CD14-positive monocyte (primary cell): ENCODE measurements around the gene FBXL17. TPM values are rescaled to one million over a fixed set of nuclear protein-coding genes. Genes with fewer than 3 reads are reported as not detected.

Experiments
- DNase-seq, 3 donors: peaks; one replicate each; pipeline ENCODE4 v3.0.0-alpha.2; 2011 to 2022
- H2AFZ ChIP-seq: 2 replicates; pipeline ENCODE4 v1.6.0; 2012; ENCODE audit warnings: mild to moderate bottlenecking, low read depth, low read length, inconsistent platforms; ENCODE audit not compliant: insufficient read depth, poor library complexity, severe bottlenecking
- H3K27ac ChIP-seq, 2 donors: 1 replicate in 1 of 2; 2 replicates in 1 of 2; pipeline ENCODE4 v1.5.1; 2012 to 2013; ENCODE audit warnings: low read length in 2 of 2, control low read depth in 1 of 2, inconsistent platforms in 1 of 2, low read depth in 1 of 2, mild to moderate bottlenecking in 1 of 2
- H3K27me3 ChIP-seq, 2 donors: one replicate each; pipeline versions ENCODE4 v1.6.0 to v1.6.1; 2011 to 2013; ENCODE audit warnings: low read length in 2 of 2; ENCODE audit not compliant: control insufficient read depth in 2 of 2, insufficient read depth in 2 of 2
- H3K36me3 ChIP-seq, 2 donors: replicated peaks in 1 of 2; 1 replicate in 1 of 2; 2 replicates in 1 of 2; pipeline versions ENCODE4 v1.5.1 to v1.6.1; 2012 to 2013; ENCODE audit warnings: low read length in 2 of 2, control low read depth in 1 of 2, inconsistent platforms in 1 of 2, mild to moderate bottlenecking in 1 of 2; ENCODE audit not compliant: insufficient read depth in 2 of 2, control insufficient read depth in 1 of 2
- H3K4me1 ChIP-seq, 2 donors: 1 replicate in 1 of 2; 2 replicates in 1 of 2; pipeline versions ENCODE4 v1.5.1 to v1.6.1; 2012 to 2013; ENCODE audit warnings: low read length in 2 of 2, control low read depth in 1 of 2, inconsistent platforms in 1 of 2, mild to moderate bottlenecking in 1 of 2, moderate library complexity in 1 of 2; ENCODE audit not compliant: insufficient read depth in 2 of 2, control insufficient read depth in 1 of 2
- H3K4me2 ChIP-seq: replicated peaks from 2 replicates; pipeline ENCODE3; 2012; ENCODE audit warnings: low read length, moderate library complexity, mild to moderate bottlenecking; ENCODE audit not compliant: poor library complexity, severe bottlenecking; ENCODE audit errors: extremely low read depth
- H3K4me3 ChIP-seq, 3 experiments: fragments of 200-600 bp in 1 of 3; sonication (generic) in 1 of 3; replicated peaks in 1 of 3; 1 replicate in 2 of 3; 2 replicates in 1 of 3; pipeline ENCODE4 v1.5.1; 2011 to 2013; ENCODE audit warnings: low read length in 3 of 3, mild to moderate bottlenecking in 3 of 3, control low read depth in 2 of 3, low read depth in 2 of 3, inconsistent platforms in 1 of 3, moderate library complexity in 1 of 3
- H3K79me2 ChIP-seq: 2 replicates; pipeline ENCODE4 v1.6.0; 2012; ENCODE audit warnings: mild to moderate bottlenecking, control low read depth, inconsistent platforms, low read length, moderate library complexity; ENCODE audit not compliant: insufficient read depth
- H3K9ac ChIP-seq: 2 replicates; pipeline ENCODE4 v1.6.0; 2017; ENCODE audit warnings: low read length, mild to moderate bottlenecking; ENCODE audit not compliant: insufficient read depth, poor library complexity, severe bottlenecking
- H3K9me3 ChIP-seq, 2 donors: replicated peaks in 1 of 2; 1 replicate in 1 of 2; 2 replicates in 1 of 2; pipeline versions ENCODE4 v1.5.1 to v1.6.1; 2012 to 2013; ENCODE audit warnings: low read length in 2 of 2, control low read depth in 1 of 2; ENCODE audit not compliant: control insufficient read depth in 1 of 2, insufficient read depth in 1 of 2
- H4K20me1 ChIP-seq: 2 replicates; pipeline ENCODE4 v1.6.0; 2012; ENCODE audit warnings: mild to moderate bottlenecking, low read length, control low read depth, moderate library complexity; ENCODE audit not compliant: insufficient read depth
- H3K27ac Mint-ChIP-seq, 7 donors: one replicate each; pipeline ENCODE4 v1.8.0; 2020; ENCODE audit warnings: mild to moderate bottlenecking in 7 of 7, mixed read lengths in 7 of 7, moderate library complexity in 6 of 7, inconsistent platforms in 2 of 7
- H3K27me3 Mint-ChIP-seq, 3 donors: one replicate each; pipeline ENCODE4 v1.8.0; 2021 to 2022; ENCODE audit warnings: low read depth in 3 of 3, mild to moderate bottlenecking in 3 of 3, mixed read lengths in 3 of 3, moderate library complexity in 3 of 3, inconsistent platforms in 1 of 3
- H3K36me3 Mint-ChIP-seq, 2 donors: one replicate each; pipeline ENCODE4 v1.8.0; 2020; ENCODE audit warnings: mixed read lengths in 2 of 2, inconsistent platforms in 1 of 2, mild to moderate bottlenecking in 1 of 2
- H3K4me1 Mint-ChIP-seq: one replicate; pipeline ENCODE4 v1.8.0; 2020; ENCODE audit warnings: mild to moderate bottlenecking, mixed read lengths
- H3K4me3 Mint-ChIP-seq, 2 donors: one replicate each; pipeline ENCODE4 v1.8.0; 2020; ENCODE audit warnings: mild to moderate bottlenecking in 2 of 2, mixed read lengths in 2 of 2, moderate library complexity in 1 of 2
- H3K9me3 Mint-ChIP-seq, 7 donors: one replicate each; pipeline ENCODE4 v1.8.0; 2020 to 2022; ENCODE audit warnings: mixed read lengths in 7 of 7, mild to moderate bottlenecking in 6 of 7, moderate library complexity in 6 of 7, inconsistent platforms in 2 of 7
- CTCF ChIP-seq: fragments of 200-600 bp; IDR thresholded peaks from one replicate; pipeline ENCODE4 v1.8.0; 2022; ENCODE audit warnings: antibody characterized with exemption, mild to moderate bottlenecking
- WGBS: methylation state at CpG from one replicate; pipeline ENCODE4 v1.1.5; 2013; ENCODE audit warnings: missing lambda C conversion rate; ENCODE audit not compliant: insufficient coverage; 5-methylcytosine and 5-hydroxymethylcytosine counted together
- intact Hi-C, 2 donors: fragments of 100-400 bp; cut with micrococcal nuclease; formaldehyde crosslinking; loops; one replicate each; pipeline versions ENCODE4 v1.15.0 to v1.15.1; 2023
- polyA plus RNA-seq, 3 donors: library from polyadenylated mRNA; depleted of rRNA in 1 of 3; unstranded in 2 of 3; stranded (reverse) in 1 of 3; fragments of 300-500 nt in 2 of 3; fragments of >200 nt in 1 of 3; fragmentation: Illumina TruSeq in 2 of 3; gene quantifications; 1 replicate in 2 of 3; 2 replicates in 1 of 3; pipeline ENCODE4 v1.2.3, GENCODE V29; 2012 to 2021

FBXL17 gene
- polyA plus RNA-seq, 3 donors, result 1.5 to 6.6 (median 2.0) TPM

GRCh38 chr5:108238936-108239887 lies 142.7 kb downstream of the FBXL17 start:
- intact Hi-C loops, result no loop called here
- no peak overlapping the region for H3K4me2 ChIP-seq
- H3K4me1 Mint-ChIP-seq, result no peaks in the 10 kb centered on the region

GRCh38 chr5:108238461-108238860 lies 143.4 kb downstream of the FBXL17 start:
- intact Hi-C loops, result no loop called here
- no peak for DNase-seq
- Mint-ChIP-seq H3K4me3 (no peak overlapping the region), H3K27ac (no peak overlapping the region), H3K9me3 (peaks cover 0 to 13% (median 6%) of the 10 kb centered on the region in 7 donors), H3K36me3 (peaks cover 0 to 5% of the 10 kb centered on the region in 2 donors), H3K4me1 (no peaks in the 10 kb centered on the region), H3K27me3 (no peaks in the 10 kb centered on the region)
- no peak overlapping the region for H3K9ac ChIP-seq
- H3K4me3 ChIP-seq, result no peak overlapping the region
- no peaks in the 10 kb centered on the region for H3K79me2 ChIP-seq
- WGBS, result no CpG with 5 or more reads among the region's 4 CpGs
- H3K27ac ChIP-seq, result no peak overlapping the region
- no peaks in the 10 kb centered on the region for H3K36me3 ChIP-seq
- no peak for TF ChIP-seq CTCF
- H4K20me1 ChIP-seq, result no peaks in the 10 kb centered on the region
- no peaks in the 10 kb centered on the region for H3K4me1 ChIP-seq
- no peak overlapping the region for H3K4me2 ChIP-seq
- peaks cover 0 to 5% of the 10 kb centered on the region in 2 donors for H3K9me3 ChIP-seq
- H2AFZ ChIP-seq, result no peak overlapping the region
- H3K27me3 ChIP-seq, result no peaks in the 10 kb centered on the region

More at GRCh38 chr5:108238936-108239887, 142.7 kb downstream of the FBXL17 start:
- Mint-ChIP-seq H3K27ac (no peak overlapping the region), H3K4me3 (no peak overlapping the region), H3K9me3 (peaks cover 0 to 13% (median 6%) of the 10 kb centered on the region in 7 donors), H3K27me3 (no peaks in the 10 kb centered on the region), H3K36me3 (peaks cover 0 to 5% of the 10 kb centered on the region in 2 donors)
- WGBS, result 98% methylated on average over 7 of the region's 10 CpGs
- Histone ChIP-seq H3K4me3 (no peak overlapping the region), H3K4me1 (no peaks in the 10 kb centered on the region), H3K79me2 (no peaks in the 10 kb centered on the region), H2AFZ (no peak overlapping the region), H3K27ac (no peak overlapping the region), H3K27me3 (no peaks in the 10 kb centered on the region), H3K9ac (no peak overlapping the region), H4K20me1 (no peaks in the 10 kb centered on the region), H3K9me3 (peaks cover 0 to 5% of the 10 kb centered on the region in 2 donors), H3K36me3 (no peaks in the 10 kb centered on the region)
- no peak for TF ChIP-seq CTCF
- no peak for DNase-seq
